Breast epithelium (tissue), 3 donors: Measurements from ENCODE around the gene OR6C76.

ENCODE experiments used
- POLR2A ChIP-seq: fragments of 450-650 bp; IDR thresholded peaks from one replicate; pipeline ENCODE4 v1.6.1; 2016; ENCODE audit warnings: antibody characterized with exemption, mild to moderate bottlenecking, moderate library complexity
- POLR2AphosphoS5 ChIP-seq, 3 donors: sonication (generic); formaldehyde crosslinking; IDR thresholded peaks; one replicate each; pipeline ENCODE4 v1.6.1; 2017; ENCODE audit warnings: antibody characterized with exemption in 3 of 3
- TF ChIP-seq, protein P1 (sequence below), 3 donors: fragments of 450-650 bp; IDR thresholded peaks; one replicate each; pipeline ENCODE4 v1.5.1; 2016 to 2017; ENCODE audit warnings: antibody characterized with exemption in 3 of 3, mild to moderate bottlenecking in 3 of 3, moderate library complexity in 3 of 3

DNA sequence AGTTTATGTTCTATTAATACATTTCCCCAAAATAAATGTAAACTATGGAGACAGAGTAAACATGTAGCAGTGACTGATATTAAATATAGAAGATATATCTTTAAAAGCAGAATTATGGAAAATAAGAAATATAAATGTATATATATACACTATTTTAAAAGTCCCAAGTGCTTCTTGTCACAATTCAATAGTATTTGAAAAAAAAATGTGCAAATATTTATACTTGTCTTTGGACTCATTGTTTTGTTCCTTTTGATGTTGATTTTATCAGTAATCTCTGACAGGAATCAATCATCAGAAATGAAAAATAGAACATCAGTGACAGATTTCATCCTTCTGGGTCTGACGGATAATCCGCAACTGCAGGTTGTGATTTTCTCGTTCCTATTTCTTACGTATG, at the start of gene OR6C76:
- TF ChIP-seq, protein P1, sequence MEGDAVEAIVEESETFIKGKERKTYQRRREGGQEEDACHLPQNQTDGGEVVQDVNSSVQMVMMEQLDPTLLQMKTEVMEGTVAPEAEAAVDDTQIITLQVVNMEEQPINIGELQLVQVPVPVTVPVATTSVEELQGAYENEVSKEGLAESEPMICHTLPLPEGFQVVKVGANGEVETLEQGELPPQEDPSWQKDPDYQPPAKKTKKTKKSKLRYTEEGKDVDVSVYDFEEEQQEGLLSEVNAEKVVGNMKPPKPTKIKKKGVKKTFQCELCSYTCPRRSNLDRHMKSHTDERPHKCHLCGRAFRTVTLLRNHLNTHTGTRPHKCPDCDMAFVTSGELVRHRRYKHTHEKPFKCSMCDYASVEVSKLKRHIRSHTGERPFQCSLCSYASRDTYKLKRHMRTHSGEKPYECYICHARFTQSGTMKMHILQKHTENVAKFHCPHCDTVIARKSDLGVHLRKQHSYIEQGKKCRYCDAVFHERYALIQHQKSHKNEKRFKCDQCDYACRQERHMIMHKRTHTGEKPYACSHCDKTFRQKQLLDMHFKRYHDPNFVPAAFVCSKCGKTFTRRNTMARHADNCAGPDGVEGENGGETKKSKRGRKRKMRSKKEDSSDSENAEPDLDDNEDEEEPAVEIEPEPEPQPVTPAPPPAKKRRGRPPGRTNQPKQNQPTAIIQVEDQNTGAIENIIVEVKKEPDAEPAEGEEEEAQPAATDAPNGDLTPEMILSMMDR (IDR thresholded peaks at IDR 0.05): no peak
- no peak for TF ChIP-seq POLR2AphosphoS5 (IDR thresholded peaks at IDR 0.05)
- TF ChIP-seq POLR2A: no peak
